Vagina (tissue), 2 donors: ENCODE data around the gene PPP6C. TPM values are rescaled to one million over a fixed set of nuclear protein-coding genes. Genes with fewer than 3 reads are reported as not detected.
"Not testable (repeated sequence)": the region's sequence is repeated elsewhere in the genome, so short reads cannot be mapped to it uniquely, and the experiment has no call there.

ENCODE experiments used
- DNase-seq, 2 donors: peaks; one replicate each; pipeline ENCODE4 v3.0.0-alpha.2; 2017; ENCODE audit errors: extremely low spot score in 2 of 2
- H3K27ac ChIP-seq: fragments of 200-600 bp; sonication (generic); one replicate; pipeline ENCODE4 v1.5.1; 2019
- H3K27me3 ChIP-seq: fragments of 200-600 bp; sonication (generic); one replicate; pipeline ENCODE4 v1.5.1; 2019
- H3K36me3 ChIP-seq, 2 donors: fragments of 200-600 bp; sonication (generic); one replicate each; pipeline ENCODE4 v1.5.1; 2017 to 2019
- H3K4me1 ChIP-seq: fragments of 200-600 bp; sonication (generic); one replicate; pipeline ENCODE4 v1.5.1; 2019
- H3K4me3 ChIP-seq, 2 donors: fragments of 200-600 bp; sonication (generic); 1 replicate in 1 of 2; 2 replicates in 1 of 2; pipeline ENCODE4 v1.5.1; 2016 to 2019
- H3K9me3 ChIP-seq: fragments of 200-600 bp; sonication (generic); one replicate; pipeline ENCODE4 v1.5.1; 2019
- CTCF ChIP-seq, 3 experiments: fragments of 450-650 bp in 2 of 3; fragments of 200-600 bp in 1 of 3; sonication (generic) in 1 of 3; IDR thresholded peaks; one replicate each; pipeline ENCODE4 v1.5.1; 2017 to 2019; ENCODE audit warnings: antibody characterized with exemption in 3 of 3, mild to moderate bottlenecking in 2 of 3, moderate library complexity in 2 of 3
- POLR2A ChIP-seq, 2 donors: fragments of 450-650 bp; IDR thresholded peaks; one replicate each; pipeline ENCODE4 v1.6.1; 2017; ENCODE audit warnings: antibody characterized with exemption in 2 of 2, mild to moderate bottlenecking in 2 of 2, moderate library complexity in 2 of 2
- POLR2AphosphoS5 ChIP-seq, 2 donors: sonication (generic); formaldehyde crosslinking; IDR thresholded peaks; one replicate each; pipeline ENCODE4 v1.9.0; 2017; ENCODE audit warnings: antibody characterized with exemption in 2 of 2, mild to moderate bottlenecking in 2 of 2, low read depth in 1 of 2; ENCODE audit not compliant: insufficient read depth in 1 of 2
- intact Hi-C: fragments of 100-400 bp; cut with DNase I; formaldehyde crosslinking; loops from one replicate; pipeline ENCODE4 v1.15.1; 2023
- total RNA-seq: library from RNA; depleted of rRNA; stranded (reverse); fragments of >200 nt; gene quantifications from one replicate; pipeline ENCODE4 v1.2.3, GENCODE V29; 2016

Gene PPP6C
- total RNA-seq, 1 donor from 2014 or later = 26.8 TPM

- intact Hi-C loops = no loop called here
- TF ChIP-seq CTCF (IDR thresholded peaks at IDR 0.05) (no peak), POLR2AphosphoS5 (IDR thresholded peaks at IDR 0.05; ENCODE audit: insufficient read depth in 1 of 2, low read depth in 1 of 2) (peak in 1 of 2 donors; percentile 61)
- peak in 1 of 2 donors; percentile 97 for DNase-seq
Observed at GRCh38 chr9:125126019-125126746, 63.4 kb downstream of the PPP6C start.

GRCh38 chr9:125125523-125125922, 64.1 kb downstream of the PPP6C start:
- H3K36me3 ChIP-seq = no peaks in the 10 kb centered on the region
- intact Hi-C loops = no loop called here
- peaks cover 9% of the 10 kb centered on the region for H3K4me1 ChIP-seq
- no peaks in the 10 kb centered on the region for H3K9me3 ChIP-seq
- no peak overlapping the region for H3K4me3 ChIP-seq
- H3K27me3 ChIP-seq = no peaks in the 10 kb centered on the region
- no peak for DNase-seq
- H3K27ac ChIP-seq = peak overlapping the region; percentile 66
- TF ChIP-seq POLR2A (IDR thresholded peaks at IDR 0.05) (no peak), POLR2AphosphoS5 (IDR thresholded peaks at IDR 0.05; ENCODE audit: insufficient read depth in 1 of 2, low read depth in 1 of 2) (no peak), CTCF (IDR thresholded peaks at IDR 0.05) (no peak)

More at GRCh38 chr9:125126019-125126746, 63.4 kb downstream of the PPP6C start:
- Histone ChIP-seq H3K27ac (peak overlapping the region; percentile 66), H3K4me1 (peaks cover 9% of the 10 kb centered on the region), H3K4me3 (no peak overlapping the region), H3K9me3 (no peaks in the 10 kb centered on the region), H3K27me3 (no peaks in the 10 kb centered on the region), H3K36me3 (no peaks in the 10 kb centered on the region)

- no peaks in the 10 kb centered on the region for H3K9me3 ChIP-seq
- no peak for TF ChIP-seq POLR2A (IDR thresholded peaks at IDR 0.05)
- no peak for TF ChIP-seq POLR2AphosphoS5 (IDR thresholded peaks at IDR 0.05; ENCODE audit: insufficient read depth in 1 of 2, low read depth in 1 of 2)
- TF ChIP-seq CTCF (IDR thresholded peaks at IDR 0.05) = no peak
- H3K4me3 ChIP-seq = no peak overlapping the region
- peaks cover 6% of the 10 kb centered on the region for H3K4me1 ChIP-seq
- intact Hi-C loops = no loop called here
- H3K36me3 ChIP-seq = no peaks in the 10 kb centered on the region
- DNase-seq = no peak
- H3K27ac ChIP-seq = no peak overlapping the region
- H3K27me3 ChIP-seq = no peaks in the 10 kb centered on the region
Observed at GRCh38 chr9:125121146-125121545, 68.5 kb downstream of the PPP6C start.

GRCh38 chr9:125119643-125120286, 69.8 kb downstream of the PPP6C start:
- no peak for TF ChIP-seq POLR2AphosphoS5 (IDR thresholded peaks at IDR 0.05; ENCODE audit: insufficient read depth in 1 of 2, low read depth in 1 of 2)
- no peak for TF ChIP-seq CTCF (IDR thresholded peaks at IDR 0.05)
- TF ChIP-seq POLR2A (IDR thresholded peaks at IDR 0.05) = no peak
- intact Hi-C loops = no loop called here
- DNase-seq = no peak
- no peaks in the 10 kb centered on the region for H3K36me3 ChIP-seq
- no peak overlapping the region for H3K27ac ChIP-seq
- H3K9me3 ChIP-seq = no peaks in the 10 kb centered on the region
- no peaks in the 10 kb centered on the region for H3K27me3 ChIP-seq
- no peak overlapping the region for H3K4me3 ChIP-seq
- H3K4me1 ChIP-seq = peaks cover 5% of the 10 kb centered on the region

- not testable (repeated sequence) for H3K27me3 ChIP-seq
Observed at GRCh38 chr9:125118696-125119095, 70.9 kb downstream of the PPP6C start.

GRCh38 chr9:125114503-125114902, 75.1 kb downstream of the PPP6C start:
- H3K9me3 ChIP-seq, H3K4me1 ChIP-seq, H3K36me3 ChIP-seq, H3K27me3 ChIP-seq, H3K4me3 ChIP-seq, H3K27ac ChIP-seq, DNase-seq, intact Hi-C loops: not testable (repeated sequence)

More at GRCh38 chr9:125118696-125119095, 70.9 kb downstream of the PPP6C start:
- H3K27ac ChIP-seq, H3K4me3 ChIP-seq, DNase-seq, H3K4me1 ChIP-seq, H3K36me3 ChIP-seq, H3K9me3 ChIP-seq, intact Hi-C loops: not testable (repeated sequence)
